HCT116 (cell line): ENCODE measurements around the gene PDE4D. TPM values are rescaled to one million over a fixed set of nuclear protein-coding genes. Genes with fewer than 3 reads are reported as not detected.

Experiments used
- ATAC-seq: fragments of 200-7000 bp; cut with Tn5 transposase; 2 replicates; pipeline ENCODE4 v1.9.1; 2020; ENCODE audit warnings: mild to moderate bottlenecking, moderate library complexity
- BruUV-seq: library from RNA; stranded (reverse); fragments of 400-500 nt; replicated peaks from 2 replicates; lab custom pipeline; 2021; lab: Mats Ljungman, UMichigan
- CTCF ChIA-PET: fragments of 300-600 bp; sonication (Branson Sonifier 250); formaldehyde crosslinking; loops from one replicate; lab custom pipeline; 2021; ENCODE audit warnings: antibody characterized with exemption; lab: Charles Lee
- POLR2A ChIA-PET: fragments of 300-600, 350-600 bp; sonication (Branson Sonifier 250); formaldehyde crosslinking; loops from one replicate; lab custom pipeline; 2021; ENCODE audit warnings: antibody characterized with exemption; lab: Charles Lee
- RAD21 ChIA-PET, 2 experiments: fragments of 300-600 bp; sonication (Branson Sonifier 250); formaldehyde crosslinking; loops; one replicate each; lab custom pipeline; 2023; ENCODE audit warnings: low total read pairs in 2 of 2; ENCODE audit not compliant: uncharacterized antibody in 2 of 2, unreplicated experiment in 2 of 2, low non-redundant PET in 1 of 2; lab: Charles Lee
- DNase-seq: peaks from one replicate; pipeline ENCODE4 v3.0.0-alpha.2; 2010; ENCODE audit warnings: low read depth, low spot score
- H2AFZ ChIP-seq: fragments of 200-600 bp; shearing (Covaris generic), sonication (generic); 2 replicates; pipeline ENCODE4 v1.6.1; 2017; ENCODE audit warnings: low read depth, mixed run types, mixed read lengths, antibody characterized with exemption, low read length; ENCODE audit not compliant: poor library complexity, severe bottlenecking
- H3K27ac ChIP-seq: 2 replicates; pipeline ENCODE4 v1.5.1; 2012; ENCODE audit warnings: low read depth, low read length
- H3K27me3 ChIP-seq: fragments of 200-600 bp; sonication (generic); 2 replicates; pipeline ENCODE4 v1.6.1; 2016; ENCODE audit warnings: mixed run types, low read length, mixed read lengths; ENCODE audit not compliant: insufficient read depth
- H3K36me3 ChIP-seq, 2 experiments: fragments of 200-500 bp in 1 of 2; fragments of 200-600 bp in 1 of 2; sonication (Bioruptor generic) in 1 of 2; sonication (generic) in 1 of 2; 2 replicates each; pipeline versions ENCODE4 v1.5.1 to v1.6.1; 2014 to 2016; ENCODE audit warnings: low read length in 2 of 2, inconsistent platforms in 1 of 2, mixed read lengths in 1 of 2, mixed run types in 1 of 2; ENCODE audit not compliant: insufficient read depth in 2 of 2, control insufficient read depth in 1 of 2
- H3K4me1 ChIP-seq, 2 experiments: fragments of 200-600 bp in 1 of 2; sonication (generic) in 1 of 2; 2 replicates each; pipeline versions ENCODE4 v1.5.1 to v1.6.1; 2012 to 2017; ENCODE audit warnings: low read length in 2 of 2, inconsistent platforms in 1 of 2, mild to moderate bottlenecking in 1 of 2, mixed read lengths in 1 of 2, mixed run types in 1 of 2, moderate library complexity in 1 of 2; ENCODE audit not compliant: insufficient read depth in 2 of 2, control insufficient read depth in 1 of 2
- H3K4me2 ChIP-seq: fragments of 200-600 bp; sonication (generic); 2 replicates; pipeline ENCODE4 v1.6.1; 2017; ENCODE audit warnings: mixed run types, low read length, mixed read lengths
- H3K4me3 ChIP-seq, 2 experiments: fragments of 200-600 bp in 1 of 2; sonication (generic) in 1 of 2; replicated peaks in 1 of 2; 2 replicates each; pipeline ENCODE4 v1.5.1; 2011 to 2016; ENCODE audit warnings: low read length in 2 of 2, control low read depth in 1 of 2, low read depth in 1 of 2, mild to moderate bottlenecking in 1 of 2, mixed read lengths in 1 of 2, mixed run types in 1 of 2
- H3K79me2 ChIP-seq: fragments of 200-600 bp; sonication (generic); 2 replicates; pipeline ENCODE4 v1.6.1; 2017; ENCODE audit warnings: mild to moderate bottlenecking, mixed run types, low read length, moderate library complexity, mixed read lengths; ENCODE audit not compliant: insufficient read depth
- H3K9ac ChIP-seq: fragments of 200-600 bp; sonication (generic); 2 replicates; pipeline ENCODE4 v1.6.1; 2016; ENCODE audit warnings: low read length, mixed read lengths
- H3K9me2 ChIP-seq: fragments of 200-600 bp; sonication (generic), shearing (Covaris generic); 2 replicates; pipeline ENCODE4 v1.6.1; 2017; ENCODE audit warnings: mixed run types, mild to moderate bottlenecking, moderate library complexity; ENCODE audit not compliant: insufficient read depth
- H3K9me3 ChIP-seq, 2 experiments: fragments of 200-500 bp in 1 of 2; fragments of 200-600 bp in 1 of 2; sonication (Bioruptor generic) in 1 of 2; sonication (generic) in 1 of 2; 2 replicates each; pipeline ENCODE4 v1.6.1; 2014 to 2017; ENCODE audit warnings: low read length in 2 of 2, mixed read lengths in 2 of 2, inconsistent platforms in 1 of 2, low read depth in 1 of 2, mild to moderate bottlenecking in 1 of 2, mixed run types in 1 of 2, moderate library complexity in 1 of 2; ENCODE audit not compliant: control insufficient read depth in 1 of 2, insufficient read depth in 1 of 2
- H4K20me1 ChIP-seq: fragments of 200-600 bp; sonication (generic), shearing (Covaris generic); 2 replicates; pipeline ENCODE4 v1.6.1; 2017; ENCODE audit warnings: mixed run types, mild to moderate bottlenecking, moderate library complexity; ENCODE audit not compliant: insufficient read depth
- CBX3 ChIP-seq: IDR thresholded peaks from 2 replicates; pipeline ENCODE4 v1.6.1; 2012; ENCODE audit warnings: low read depth
- CEBPB ChIP-seq: IDR thresholded peaks from 2 replicates; pipeline ENCODE4 v1.6.1; 2012; ENCODE audit warnings: low read depth
- EGR1 ChIP-seq: IDR thresholded peaks from 2 replicates; pipeline ENCODE4 v1.6.1; 2012; ENCODE audit warnings: low read depth
- ELF1 ChIP-seq: IDR thresholded peaks from 2 replicates; pipeline ENCODE4 v1.6.1; 2012; ENCODE audit warnings: low read depth, borderline replicate concordance
- EZH2phosphoT487 ChIP-seq: fragments of 200-600 bp; IDR thresholded peaks from 2 replicates; pipeline ENCODE4 v1.6.1; 2018; ENCODE audit warnings: antibody characterized with exemption, borderline replicate concordance
- JUND ChIP-seq: IDR thresholded peaks from 2 replicates; pipeline ENCODE4 v1.6.1; 2012
- POLR2AphosphoS5 ChIP-seq: IDR thresholded peaks from 2 replicates; pipeline ENCODE4 v1.6.1; 2011; ENCODE audit warnings: mild to moderate bottlenecking, low read depth, low read length, moderate library complexity
- REST ChIP-seq: IDR thresholded peaks from 2 replicates; pipeline ENCODE4 v1.6.1; 2012; ENCODE audit warnings: low read depth
- SIN3A ChIP-seq: IDR thresholded peaks from 2 replicates; pipeline ENCODE4 v1.6.1; 2012; ENCODE audit warnings: low read depth
- SP1 ChIP-seq: IDR thresholded peaks from 2 replicates; pipeline ENCODE4 v1.6.1; 2012; ENCODE audit warnings: low read depth
- YY1 ChIP-seq: IDR thresholded peaks from 2 replicates; pipeline ENCODE4 v1.6.1; 2011; ENCODE audit warnings: low read length, low read depth, moderate library complexity, mild to moderate bottlenecking; ENCODE audit not compliant: insufficient replicate concordance; ENCODE audit errors: extremely low read depth
- intact Hi-C: fragments of 100-400 bp; cut with micrococcal nuclease; formaldehyde crosslinking; loops from 2 replicates; pipeline ENCODE4 v1.10.0; 2022
- total RNA-seq: library from RNA; stranded (reverse); gene quantifications from one replicate; pipeline ENCODE4 v1.2.1, GENCODE V29; 2021; ENCODE audit not compliant: unreplicated experiment
- TF ChIP-seq, protein P1 (sequence below): IDR thresholded peaks from 2 replicates; pipeline ENCODE4 v1.6.1; 2011; ENCODE audit warnings: mild to moderate bottlenecking, low read length, moderate library complexity; ENCODE audit not compliant: insufficient replicate concordance; ENCODE audit errors: extremely low read depth
- TF ChIP-seq, protein P2 (sequence below): IDR thresholded peaks from 2 replicates; pipeline ENCODE4 v1.6.1; 2012

PDE4D gene
- total RNA-seq, 1 experiment from 2014 or later, result 1.1 TPM

GRCh38 chr5:59337240-59337639 lies 556.3 kb downstream of the PDE4D start:
- Histone ChIP-seq H3K4me1 (no peaks in the 10 kb centered on the region), H3K4me2 (no peak overlapping the region), H3K9me2 (no peaks in the 10 kb centered on the region), H3K9ac (no peak overlapping the region), H3K4me3 (no peak overlapping the region), H2AFZ (no peak overlapping the region), H3K36me3 (no peaks in the 10 kb centered on the region), H3K9me3 (no peaks in the 10 kb centered on the region), H4K20me1 (no peaks in the 10 kb centered on the region), H3K27me3 (peaks cover 11% of the 10 kb centered on the region), H3K79me2 (no peaks in the 10 kb centered on the region), H3K27ac (no peak overlapping the region)
- TF ChIP-seq ELF1, result no peak
- TF ChIP-seq JUND, result no peak
- no peak for TF ChIP-seq SIN3A
- no peak for TF ChIP-seq POLR2AphosphoS5
- TF ChIP-seq, protein P1, sequence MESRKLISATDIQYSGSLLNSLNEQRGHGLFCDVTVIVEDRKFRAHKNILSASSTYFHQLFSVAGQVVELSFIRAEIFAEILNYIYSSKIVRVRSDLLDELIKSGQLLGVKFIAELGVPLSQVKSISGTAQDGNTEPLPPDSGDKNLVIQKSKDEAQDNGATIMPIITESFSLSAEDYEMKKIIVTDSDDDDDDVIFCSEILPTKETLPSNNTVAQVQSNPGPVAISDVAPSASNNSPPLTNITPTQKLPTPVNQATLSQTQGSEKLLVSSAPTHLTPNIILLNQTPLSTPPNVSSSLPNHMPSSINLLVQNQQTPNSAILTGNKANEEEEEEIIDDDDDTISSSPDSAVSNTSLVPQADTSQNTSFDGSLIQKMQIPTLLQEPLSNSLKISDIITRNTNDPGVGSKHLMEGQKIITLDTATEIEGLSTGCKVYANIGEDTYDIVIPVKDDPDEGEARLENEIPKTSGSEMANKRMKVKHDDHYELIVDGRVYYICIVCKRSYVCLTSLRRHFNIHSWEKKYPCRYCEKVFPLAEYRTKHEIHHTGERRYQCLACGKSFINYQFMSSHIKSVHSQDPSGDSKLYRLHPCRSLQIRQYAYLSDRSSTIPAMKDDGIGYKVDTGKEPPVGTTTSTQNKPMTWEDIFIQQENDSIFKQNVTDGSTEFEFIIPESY, result no peak
- no peak for TF ChIP-seq CBX3
- no peak for TF ChIP-seq REST
- no peak for TF ChIP-seq CEBPB
- TF ChIP-seq SP1, result no peak
- TF ChIP-seq, protein P2, sequence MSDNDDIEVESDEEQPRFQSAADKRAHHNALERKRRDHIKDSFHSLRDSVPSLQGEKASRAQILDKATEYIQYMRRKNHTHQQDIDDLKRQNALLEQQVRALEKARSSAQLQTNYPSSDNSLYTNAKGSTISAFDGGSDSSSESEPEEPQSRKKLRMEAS, result no peak
- no peak for TF ChIP-seq EGR1
- TF ChIP-seq EZH2phosphoT487, result no peak
- no peak for TF ChIP-seq YY1
- DNase-seq, result no peak
- no TSS peak for BruUV-seq
- no peak for ATAC-seq
- ChIA-PET RAD21 (no interaction called here), POLR2A (no interaction called here), CTCF (interaction anchor here (1.8 kb wide), 1 partner anchor 30 kb away, joined by 4 read pairs; no protein-coding TSS in a partner anchor)
- intact Hi-C loops, result no loop called here
